G401 (cell line): ENCODE measurements around the gene SECISBP2. TPM values are rescaled to one million over a fixed set of nuclear protein-coding genes. Genes with fewer than 3 reads are reported as not detected.
"Not testable (repeated sequence)": the region's sequence is repeated elsewhere in the genome, so short reads cannot be mapped to it uniquely, and the experiment has no call there.

Source experiments
- DNase-seq: peaks from one replicate; pipeline ENCODE4 v3.0.0-alpha.2; 2015; ENCODE audit warnings: low spot score
- in situ Hi-C: cut with HindIII; loops from 2 replicates; pipeline ENCODE4 v1.10.0; 2016; ENCODE audit warnings: low sequenced_read_pairs, mixed read lengths
- total RNA-seq: library from RNA; depleted of rRNA; stranded (reverse); fragments of >200 nt; shearing (Covaris generic); gene quantifications from 2 replicates; pipeline ENCODE4 v1.2.3, GENCODE V29; 2014

SECISBP2 gene
- total RNA-seq, 1 experiment from 2014 or later = 38.8 TPM

GRCh38 chr9:89361816-89362646, 43.7 kb downstream of the SECISBP2 start:
- DNase-seq = no peak
- in situ Hi-C loops = no loop called here

DNA sequence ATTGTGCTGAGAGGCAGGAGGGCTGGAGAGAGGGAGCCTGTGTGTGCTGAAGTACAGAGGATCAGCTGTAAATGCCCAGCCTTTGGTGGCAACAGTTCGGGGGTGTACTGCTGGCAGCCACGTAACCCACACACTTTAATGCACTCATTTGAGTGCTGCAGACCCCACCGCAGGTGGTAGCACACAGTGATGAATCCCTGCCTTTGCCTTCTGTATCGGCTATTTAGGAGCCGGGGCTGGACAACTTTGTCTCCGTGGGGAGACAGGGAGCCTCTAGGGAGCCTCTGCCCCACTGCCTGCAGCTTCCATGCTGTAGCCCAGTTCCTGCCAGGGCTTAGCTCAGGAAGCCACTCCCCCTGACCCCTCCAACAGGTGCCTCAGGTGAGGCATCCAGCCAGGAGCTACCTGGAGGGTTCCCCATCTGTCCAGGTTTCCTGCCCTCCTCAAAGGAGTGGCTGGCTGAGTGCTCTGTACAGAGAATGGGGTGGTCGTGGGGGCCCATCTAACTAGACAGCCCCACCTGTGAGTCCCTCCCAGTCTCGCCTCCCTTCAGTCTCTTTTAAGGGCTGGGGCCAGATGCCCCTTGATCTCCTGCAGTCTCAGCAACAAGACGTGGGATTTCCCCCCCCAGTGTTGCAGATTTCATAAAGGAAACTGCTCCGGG, 44.5 kb downstream of the SECISBP2 start:
- in situ Hi-C loops = no loop called here
- DNase-seq = no peak

DNA sequence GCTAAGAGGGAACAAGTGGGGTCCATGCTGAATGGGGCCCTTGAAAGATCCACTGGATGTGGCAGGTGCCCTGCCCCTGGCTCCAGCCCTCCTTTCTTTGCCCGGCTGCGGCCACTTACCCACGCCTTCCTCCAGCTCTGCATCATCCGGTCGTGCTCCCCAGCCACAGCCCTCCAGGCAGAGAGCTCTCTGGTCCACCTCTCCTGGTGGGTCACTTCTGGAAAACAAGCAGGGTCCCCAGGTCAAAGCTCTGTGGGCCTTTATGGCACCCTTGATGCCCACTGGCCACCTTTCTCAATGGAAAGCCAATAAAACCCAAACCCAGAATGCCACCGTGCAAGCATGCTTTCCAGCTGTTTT, 45.0 kb downstream of the SECISBP2 start:
- in situ Hi-C loops = no loop called here

DNA sequence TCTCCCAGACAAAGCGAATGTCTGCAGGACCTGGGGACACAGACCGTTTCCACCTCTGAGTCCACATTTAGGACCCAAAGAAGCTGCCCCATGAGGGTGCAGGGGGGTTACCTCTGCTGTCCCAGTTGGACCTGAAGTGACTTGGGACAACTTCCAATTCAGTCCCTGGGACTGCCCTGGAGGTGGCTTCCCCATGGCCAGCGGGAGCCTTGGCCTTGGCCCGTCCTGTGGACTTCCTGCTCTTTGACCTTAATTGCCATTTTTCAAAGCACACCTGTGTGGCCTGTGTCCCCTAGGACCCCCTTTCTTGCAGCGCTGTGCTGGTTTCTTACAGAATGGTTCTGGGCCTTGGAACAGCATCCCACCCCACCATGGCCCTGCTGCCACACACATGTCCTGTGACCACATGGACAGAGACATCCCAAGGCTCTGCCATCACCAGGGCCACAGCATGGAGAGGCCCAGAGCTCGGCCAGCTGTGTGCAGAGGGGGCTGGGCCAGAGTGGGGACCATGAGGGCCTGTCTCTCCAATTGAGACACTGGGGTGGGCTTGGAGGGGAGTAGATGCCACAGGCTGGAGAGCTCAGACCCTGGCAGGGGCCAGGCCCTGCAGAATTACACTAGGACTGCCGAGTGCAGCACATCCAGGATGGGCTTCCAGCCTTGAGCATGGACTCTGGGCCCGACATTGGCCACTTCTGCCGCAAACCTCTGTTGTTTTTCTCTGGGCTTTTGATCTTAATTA, 45.8 kb downstream of the SECISBP2 start:
- no peak for DNase-seq

More for the DNA sequence above, 45.0 kb downstream of the SECISBP2 start:
- no peak for DNase-seq

GRCh38 chr9:89364666-89365531, 46.6 kb downstream of the SECISBP2 start:
- in situ Hi-C loops = no loop called here
- no peak for DNase-seq

More for the DNA sequence above, 45.8 kb downstream of the SECISBP2 start:
- in situ Hi-C loops = no loop called here

DNA sequence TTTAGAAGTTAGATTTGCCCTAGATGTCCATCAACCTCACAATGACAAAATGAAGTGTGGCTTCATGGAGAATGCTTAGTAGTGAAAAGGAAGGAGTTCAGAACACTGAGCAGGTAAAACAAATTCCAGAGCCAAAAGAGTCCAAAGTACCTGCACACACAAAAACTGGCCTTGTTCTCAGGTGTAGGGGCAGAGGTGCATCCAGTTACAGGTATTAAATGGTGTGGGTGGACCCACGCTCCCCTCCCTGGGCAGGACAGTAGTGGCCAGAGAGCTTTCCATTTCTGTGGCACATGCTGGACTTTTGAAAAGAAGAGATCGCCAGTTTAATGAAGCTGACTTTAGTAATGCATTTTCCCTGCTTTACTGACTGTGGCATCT, 47.2 kb downstream of the SECISBP2 start:
- DNase-seq = no peak
- in situ Hi-C loops = no loop called here

DNA sequence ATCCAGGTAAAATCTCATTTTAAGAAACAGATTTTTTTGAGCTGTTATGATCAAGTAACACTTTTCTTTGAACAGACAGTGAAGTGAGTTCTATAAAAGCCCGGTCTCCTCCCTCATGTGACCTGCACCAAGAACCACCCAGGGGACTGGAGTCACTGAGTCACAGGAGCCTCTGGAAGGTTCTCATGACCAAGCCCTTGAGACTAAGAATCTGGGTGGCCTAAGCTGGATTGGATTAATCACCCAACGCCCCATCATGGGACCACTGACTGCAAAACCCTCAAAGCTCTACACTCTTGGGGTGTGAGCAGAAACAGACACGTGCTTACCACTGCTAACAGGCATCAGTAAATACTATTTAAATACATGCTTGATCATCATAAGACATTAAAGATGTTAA, 48.4 kb downstream of the SECISBP2 start:
- in situ Hi-C loops = no loop called here
- no peak for DNase-seq

GRCh38 chr9:89367281-89367680, 49.0 kb downstream of the SECISBP2 start:
- DNase-seq = no peak

GRCh38 chr9:89367726-89368437, 49.6 kb downstream of the SECISBP2 start:
- in situ Hi-C loops = no loop called here
- no peak for DNase-seq

More at GRCh38 chr9:89367281-89367680, 49.0 kb downstream of the SECISBP2 start:
- in situ Hi-C loops = no loop called here

DNA sequence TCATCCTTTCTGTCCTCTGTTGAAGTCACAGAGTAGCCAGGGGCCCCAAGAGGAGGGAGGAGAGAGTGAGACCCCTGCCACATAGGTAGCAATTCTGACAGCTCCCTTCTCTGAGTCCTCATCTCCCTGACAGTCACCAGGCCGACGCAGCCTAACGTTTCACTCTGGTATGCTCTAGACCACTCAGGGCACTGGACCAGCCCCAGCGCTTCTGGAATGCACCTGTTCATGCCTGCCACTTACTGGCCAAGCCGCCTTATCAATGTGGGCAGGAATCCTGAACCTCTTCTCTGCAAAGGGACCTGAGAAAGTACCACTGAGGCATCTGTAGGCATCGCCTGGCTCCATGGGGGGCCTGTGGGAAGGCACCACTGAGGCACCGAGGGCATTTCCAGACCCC, 50.2 kb downstream of the SECISBP2 start:
- DNase-seq = no peak
- in situ Hi-C loops = no loop called here

DNA sequence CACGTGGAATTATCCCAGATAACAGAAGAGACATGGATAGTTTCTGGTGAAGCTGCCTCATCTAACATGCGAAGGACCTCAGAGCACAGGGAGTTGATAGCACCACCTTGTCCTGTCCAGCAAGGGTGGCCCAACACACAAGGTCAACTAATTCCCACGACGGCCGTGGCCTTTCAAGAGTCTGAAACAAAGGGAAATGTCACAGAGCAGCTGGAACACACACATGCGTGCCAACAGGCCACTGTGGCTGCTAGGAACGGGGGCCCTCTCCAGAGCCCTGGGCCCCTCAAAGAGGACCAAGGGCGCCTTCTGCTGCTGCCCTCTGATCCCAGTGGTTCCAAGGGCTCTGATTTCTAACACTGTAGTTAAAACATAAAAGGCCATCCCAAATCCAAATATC, 50.7 kb downstream of the SECISBP2 start:
- in situ Hi-C loops = no loop called here
- no peak for DNase-seq

DNA sequence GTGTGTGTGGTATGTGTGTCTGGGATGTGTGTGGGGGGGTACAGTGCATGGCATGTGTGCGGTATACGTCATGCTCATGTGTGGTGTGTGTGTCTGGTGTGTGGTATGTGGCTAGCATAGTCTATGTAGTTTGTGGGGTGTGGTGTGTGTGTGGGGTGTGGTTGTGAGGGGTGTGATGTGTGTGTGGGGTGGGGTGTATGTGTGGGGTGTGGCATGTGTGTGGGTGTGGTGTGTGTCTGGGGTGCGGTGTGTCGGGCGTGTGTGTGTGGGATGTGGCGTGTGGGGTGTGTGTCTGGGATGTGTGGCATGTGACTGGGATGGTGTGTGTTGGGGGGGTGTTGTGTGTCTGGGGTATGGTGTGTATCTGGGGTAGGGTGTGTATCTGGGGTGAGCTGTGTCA, 52.3 kb downstream of the SECISBP2 start:
- in situ Hi-C loops = no loop called here
- no peak for DNase-seq

GRCh38 chr9:89371791-89372190, 53.5 kb downstream of the SECISBP2 start:
- DNase-seq, in situ Hi-C loops: not testable (repeated sequence)

DNA sequence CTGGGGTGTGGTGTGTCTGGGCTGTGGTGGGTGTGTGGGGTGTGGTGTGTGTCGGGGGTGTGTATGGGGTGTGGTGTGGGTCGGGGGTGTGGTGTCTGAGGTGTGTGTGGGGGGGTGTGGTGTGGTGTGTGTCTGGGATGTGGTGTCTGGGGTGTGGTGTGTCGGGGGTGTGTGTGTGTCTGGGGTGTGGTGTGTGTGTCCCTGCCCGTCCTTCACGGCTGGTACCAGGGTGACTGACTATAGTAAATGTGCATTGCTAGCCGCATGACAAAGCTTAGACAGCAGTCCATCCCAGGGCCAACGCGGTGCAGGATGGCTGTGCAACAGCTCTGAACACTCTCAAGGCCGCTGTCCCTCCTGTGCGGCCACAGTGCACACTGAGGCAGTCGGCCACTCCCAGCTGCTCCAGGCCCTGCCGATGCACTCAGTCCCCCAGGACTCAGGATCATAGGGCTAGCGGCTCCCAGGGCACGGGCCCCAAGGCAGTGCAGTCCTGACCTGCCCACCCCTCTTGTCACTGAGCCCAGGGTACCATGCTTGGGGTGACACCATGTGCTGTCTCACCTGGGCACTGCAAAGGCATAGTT, 54.0 kb downstream of the SECISBP2 start:
- DNase-seq = no peak
- in situ Hi-C loops = no loop called here

DNA sequence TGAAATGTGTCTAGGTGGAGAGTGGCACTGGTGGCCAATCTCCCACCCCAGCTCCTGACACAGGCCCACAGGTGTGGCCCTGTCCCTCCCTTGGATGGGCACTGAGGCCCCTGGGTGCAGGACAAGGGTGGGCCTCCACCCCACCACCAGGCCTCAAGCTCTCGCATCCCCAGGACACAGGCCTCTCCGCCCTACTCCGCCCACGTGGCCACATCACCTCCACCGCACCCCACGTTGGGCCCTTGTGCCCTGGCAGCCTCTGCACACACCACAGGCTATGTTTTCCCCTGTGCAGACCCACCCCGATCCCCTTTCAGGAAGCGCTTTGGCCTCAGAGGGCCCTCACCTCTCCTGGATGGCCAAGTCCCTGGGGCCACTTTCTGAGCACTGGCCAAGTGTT, 54.7 kb downstream of the SECISBP2 start:
- in situ Hi-C loops = no loop called here
- no peak for DNase-seq

DNA sequence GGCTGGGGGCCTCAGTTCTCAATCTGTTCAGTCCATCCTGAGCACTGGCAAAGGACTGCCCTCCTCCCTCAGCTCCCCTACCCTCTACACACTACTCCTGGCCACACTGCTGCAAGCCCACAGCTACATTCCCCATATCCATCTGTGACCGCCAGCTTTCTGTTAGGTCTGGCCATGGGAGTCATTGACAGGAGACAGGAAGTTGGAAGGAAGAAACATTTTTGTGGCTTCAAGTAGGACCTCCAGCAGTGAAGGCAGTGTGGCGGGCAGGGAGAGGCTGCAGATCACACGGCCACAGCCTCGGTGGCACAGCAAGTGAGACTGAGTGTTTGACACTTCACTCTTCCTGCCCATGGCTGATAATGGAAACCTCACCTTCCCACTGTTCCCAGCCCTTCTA, 55.9 kb downstream of the SECISBP2 start:
- DNase-seq = no peak
- in situ Hi-C loops = no loop called here

GRCh38 chr9:89375191-89375760, 57.0 kb downstream of the SECISBP2 start:
- DNase-seq = peak; percentile 53
- in situ Hi-C loops = no loop called here

DNA sequence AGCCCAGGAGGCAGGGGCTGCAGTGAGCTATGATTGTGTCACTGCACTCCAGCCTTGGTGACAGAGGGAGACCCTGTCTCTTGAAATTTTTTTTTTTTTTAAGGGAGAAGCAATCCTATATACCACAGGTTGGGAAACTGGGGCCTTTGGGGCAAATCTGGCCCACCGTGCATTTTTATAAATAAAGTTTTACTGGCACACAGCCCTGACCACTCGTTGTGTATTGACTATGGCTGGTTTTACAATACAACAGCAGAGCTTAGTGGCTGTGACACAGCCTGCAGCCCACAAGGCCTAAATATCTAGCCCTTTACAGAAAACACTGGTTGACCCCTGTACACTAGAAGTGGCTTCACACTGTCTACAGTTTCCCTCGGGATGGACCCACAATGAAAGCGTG, 58.0 kb downstream of the SECISBP2 start:
- in situ Hi-C loops = no loop called here
- DNase-seq = no peak
